ENCODE results near the gene FN3KRP. TPM values are rescaled to one million over a fixed set of nuclear protein-coding genes. Genes with fewer than 3 reads are reported as not detected.

Gene FN3KRP
- polyA plus RNA-seq, 3 donors, result 46.5 to 49.5 (median 46.6) TPM

GRCh38 chr17:82698974-82699442 is 17.5 kb upstream of the FN3KRP start:
- no peak for DNase-seq (ENCODE audit: extremely low read depth in 1 of 11, low read depth in 9 of 11, low spot score in 4 of 11)

- DNase-seq (ENCODE audit: extremely low read depth in 1 of 11, low read depth in 9 of 11, low spot score in 4 of 11), result no peak
Observed at GRCh38 chr17:82699551-82699950, 17.0 kb upstream of the FN3KRP start.

GRCh38 chr17:82702231-82702927 is 14.1 kb upstream of the FN3KRP start:
- DNase-seq (ENCODE audit: extremely low read depth in 1 of 11, low read depth in 9 of 11, low spot score in 4 of 11), result no peak

- DNase-seq (ENCODE audit: extremely low read depth in 1 of 11, low read depth in 9 of 11, low spot score in 4 of 11), result no peak
Observed at GRCh38 chr17:82703036-82703745, 13.3 kb upstream of the FN3KRP start.

- no peak for DNase-seq (ENCODE audit: extremely low read depth in 1 of 11, low read depth in 9 of 11, low spot score in 4 of 11)
Observed at GRCh38 chr17:82703935-82704865, 12.3 kb upstream of the FN3KRP start.

GRCh38 chr17:82704886-82705285 is 11.6 kb upstream of the FN3KRP start:
- DNase-seq (ENCODE audit: extremely low read depth in 1 of 11, low read depth in 9 of 11, low spot score in 4 of 11), result no peak

GRCh38 chr17:82705756-82706155 is 10.8 kb upstream of the FN3KRP start:
- no peak for DNase-seq (ENCODE audit: extremely low read depth in 1 of 11, low read depth in 9 of 11, low spot score in 4 of 11)

GRCh38 chr17:82709024-82709675 is 7.4 kb upstream of the FN3KRP start:
- no peak for DNase-seq (ENCODE audit: extremely low read depth in 1 of 11, low read depth in 9 of 11, low spot score in 4 of 11)

GRCh38 chr17:82709676-82710498 is 6.6 kb upstream of the FN3KRP start:
- DNase-seq (ENCODE audit: extremely low read depth in 1 of 11, low read depth in 9 of 11, low spot score in 4 of 11), result no peak

- no peak for DNase-seq (ENCODE audit: extremely low read depth in 1 of 11, low read depth in 9 of 11, low spot score in 4 of 11)
Observed at GRCh38 chr17:82710499-82711232, 5.8 kb upstream of the FN3KRP start.

- DNase-seq (ENCODE audit: extremely low read depth in 1 of 11, low read depth in 9 of 11, low spot score in 4 of 11), result no peak
Observed at GRCh38 chr17:82713071-82713723, 3.3 kb upstream of the FN3KRP start.

- DNase-seq (ENCODE audit: extremely low read depth in 1 of 11, low read depth in 9 of 11, low spot score in 4 of 11), result no peak
Observed at GRCh38 chr17:82718986-82719685, 2.6 kb downstream of the FN3KRP start.

GRCh38 chr17:82720204-82720603 is 3.7 kb downstream of the FN3KRP start:
- no peak for DNase-seq (ENCODE audit: extremely low read depth in 1 of 11, low read depth in 9 of 11, low spot score in 4 of 11)

- DNase-seq (ENCODE audit: extremely low read depth in 1 of 11, low read depth in 9 of 11, low spot score in 4 of 11), result no peak
Observed at GRCh38 chr17:82722341-82723013, 6.0 kb downstream of the FN3KRP start.

GRCh38 chr17:82723169-82723807 is 6.8 kb downstream of the FN3KRP start:
- no peak for DNase-seq (ENCODE audit: extremely low read depth in 1 of 11, low read depth in 9 of 11, low spot score in 4 of 11)

- DNase-seq (ENCODE audit: extremely low read depth in 1 of 11, low read depth in 9 of 11, low spot score in 4 of 11), result no peak
Observed at GRCh38 chr17:82726427-82726826, 9.9 kb downstream of the FN3KRP start.

All from renal cortex interstitium (tissue), 11 donors.